Left ventricle myocardium inferior (tissue), 1 donor: ENCODE measurements around the gene C5orf22. TPM values are rescaled to one million over a fixed set of nuclear protein-coding genes. Genes with fewer than 3 reads are reported as not detected.
"Not testable (repeated sequence)": the region's sequence is repeated elsewhere in the genome, so short reads cannot be mapped to it uniquely, and the experiment has no call there.

ENCODE experiments used
- DNase-seq: peaks from one replicate; pipeline ENCODE4 v3.0.0-alpha.2; 2020
- H3K27ac ChIP-seq: fragments of 200-600 bp; replicated peaks from 2 replicates; pipeline ENCODE4 v1.8.0; 2021
- H3K27me3 ChIP-seq: fragments of 200-600 bp; 2 replicates; pipeline ENCODE4 v1.8.0; 2021; ENCODE audit warnings: low read depth
- H3K36me3 ChIP-seq: fragments of 200-600 bp; 2 replicates; pipeline ENCODE4 v1.8.0; 2021
- H3K4me1 ChIP-seq: fragments of 200-600 bp; 2 replicates; pipeline ENCODE4 v1.8.0; 2021
- H3K4me3 ChIP-seq: fragments of 200-600 bp; 2 replicates; pipeline ENCODE4 v1.8.0; 2021; ENCODE audit warnings: mild to moderate bottlenecking, moderate library complexity
- H3K9me3 ChIP-seq: fragments of 200-600 bp; replicated peaks from 2 replicates; pipeline ENCODE4 v1.8.0; 2021
- intact Hi-C: fragments of 100-400 bp; cut with micrococcal nuclease; formaldehyde crosslinking; loops from one replicate; pipeline ENCODE4 v1.11.0; 2022
- total RNA-seq: library from RNA; stranded (reverse); fragmentation: NEBNext Ultra II Directional; extraction: Animal tissue kit (Norgen Biotek cat#: 25700); gene quantifications from one replicate; pipeline ENCODE4 v1.2.1, GENCODE V29; 2021
- TF ChIP-seq, protein P1 (sequence below): fragments of 200-600 bp; IDR thresholded peaks from 2 replicates; pipeline ENCODE4 v1.8.0; 2021; ENCODE audit warnings: antibody characterized with exemption, mild to moderate bottlenecking, borderline replicate concordance
- donor health status: DM: no; HTN: yes; CAD: no; lungs with severe emphysema.

C5orf22 gene
- total RNA-seq, 1 donor from 2014 or later, result 25.8 TPM

DNA sequence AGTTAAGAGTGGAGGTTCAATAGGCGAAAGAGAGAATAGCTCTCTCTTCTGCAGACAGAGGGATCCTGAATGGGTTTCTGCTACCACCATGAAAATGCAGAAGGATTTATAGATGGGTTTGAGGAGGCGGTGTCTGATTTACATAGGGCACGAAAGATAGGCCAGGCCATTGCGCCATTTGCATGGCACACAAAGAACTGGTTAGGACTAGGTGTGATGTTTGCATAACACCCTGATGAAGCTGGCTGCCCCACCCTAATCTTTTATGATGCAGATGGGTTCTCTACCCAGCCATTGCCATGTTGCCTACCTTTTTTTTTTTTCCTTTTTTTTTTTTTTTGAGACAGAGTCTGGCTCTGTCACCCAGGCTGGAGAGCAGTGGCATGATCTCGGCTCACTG lies 55.4 kb downstream of the C5orf22 start:
- Histone ChIP-seq H3K27me3 (no peaks in the 10 kb centered on the region), H3K4me3 (no peak overlapping the region), H3K9me3 (peaks cover 4% of the 10 kb centered on the region), H3K27ac (no peak overlapping the region), H3K36me3 (no peaks in the 10 kb centered on the region), H3K4me1 (no peaks in the 10 kb centered on the region)
- TF ChIP-seq, protein P1, sequence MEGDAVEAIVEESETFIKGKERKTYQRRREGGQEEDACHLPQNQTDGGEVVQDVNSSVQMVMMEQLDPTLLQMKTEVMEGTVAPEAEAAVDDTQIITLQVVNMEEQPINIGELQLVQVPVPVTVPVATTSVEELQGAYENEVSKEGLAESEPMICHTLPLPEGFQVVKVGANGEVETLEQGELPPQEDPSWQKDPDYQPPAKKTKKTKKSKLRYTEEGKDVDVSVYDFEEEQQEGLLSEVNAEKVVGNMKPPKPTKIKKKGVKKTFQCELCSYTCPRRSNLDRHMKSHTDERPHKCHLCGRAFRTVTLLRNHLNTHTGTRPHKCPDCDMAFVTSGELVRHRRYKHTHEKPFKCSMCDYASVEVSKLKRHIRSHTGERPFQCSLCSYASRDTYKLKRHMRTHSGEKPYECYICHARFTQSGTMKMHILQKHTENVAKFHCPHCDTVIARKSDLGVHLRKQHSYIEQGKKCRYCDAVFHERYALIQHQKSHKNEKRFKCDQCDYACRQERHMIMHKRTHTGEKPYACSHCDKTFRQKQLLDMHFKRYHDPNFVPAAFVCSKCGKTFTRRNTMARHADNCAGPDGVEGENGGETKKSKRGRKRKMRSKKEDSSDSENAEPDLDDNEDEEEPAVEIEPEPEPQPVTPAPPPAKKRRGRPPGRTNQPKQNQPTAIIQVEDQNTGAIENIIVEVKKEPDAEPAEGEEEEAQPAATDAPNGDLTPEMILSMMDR, result no peak
- intact Hi-C loops, result no loop called here
- DNase-seq, result no peak

DNA sequence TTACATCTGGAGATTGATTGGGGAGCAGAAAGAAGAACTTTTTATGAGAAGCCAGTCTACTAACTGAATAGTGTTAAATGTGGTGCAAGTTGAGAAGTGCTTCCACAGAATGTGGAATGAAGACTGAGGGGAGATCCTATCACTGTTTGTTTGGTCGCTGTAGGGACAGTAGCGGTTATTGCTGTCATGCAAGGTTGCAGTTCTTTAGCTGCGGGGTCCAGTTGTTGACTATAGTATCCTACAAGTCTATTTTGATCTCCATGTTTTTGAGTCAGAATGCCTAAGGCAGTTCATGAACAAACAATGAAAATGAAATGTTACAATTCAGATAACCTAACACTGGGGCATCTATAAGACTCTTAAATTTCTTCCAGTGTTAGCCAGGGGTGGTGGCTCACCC lies 61.6 kb downstream of the C5orf22 start:
- TF ChIP-seq, protein P1, result no peak
- Histone ChIP-seq H3K4me3 (no peak overlapping the region), H3K9me3 (no peaks in the 10 kb centered on the region), H3K4me1 (no peaks in the 10 kb centered on the region), H3K27me3 (no peaks in the 10 kb centered on the region), H3K36me3 (no peaks in the 10 kb centered on the region), H3K27ac (no peak overlapping the region)
- intact Hi-C loops, result no loop called here
- DNase-seq, result no peak

DNA sequence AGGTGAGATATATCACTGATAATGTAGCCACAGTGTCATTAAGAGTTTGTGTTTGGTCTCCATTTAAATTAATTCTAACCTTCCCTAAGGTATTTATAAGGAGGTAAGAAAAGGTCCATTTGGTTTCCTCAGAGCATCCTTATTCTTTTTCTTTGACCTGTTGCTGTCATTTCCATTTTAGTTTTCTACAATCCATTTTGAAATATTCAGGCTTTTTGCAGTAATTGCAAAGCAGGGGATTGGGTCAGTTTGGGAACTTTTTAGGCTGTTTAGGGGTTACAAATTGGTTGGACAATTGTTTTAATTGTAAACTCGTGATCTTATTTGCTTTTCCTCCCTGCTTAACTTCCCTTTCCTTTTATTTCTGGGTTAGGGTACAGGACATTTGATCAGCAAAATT lies 64.3 kb downstream of the C5orf22 start:
- no peak overlapping the region for H3K4me3 ChIP-seq
- intact Hi-C loops, result no loop called here
- no peaks in the 10 kb centered on the region for H3K36me3 ChIP-seq
- TF ChIP-seq, protein P1, result no peak
- H3K27ac ChIP-seq, result no peak overlapping the region
- H3K9me3 ChIP-seq, result no peaks in the 10 kb centered on the region
- no peaks in the 10 kb centered on the region for H3K27me3 ChIP-seq
- no peaks in the 10 kb centered on the region for H3K4me1 ChIP-seq
- no peak for DNase-seq

- no peak for DNase-seq
- Histone ChIP-seq H3K4me3 (no peak overlapping the region), H3K4me1 (no peaks in the 10 kb centered on the region), H3K9me3 (no peaks in the 10 kb centered on the region), H3K36me3 (no peaks in the 10 kb centered on the region), H3K27ac (no peak overlapping the region), H3K27me3 (no peaks in the 10 kb centered on the region)
- intact Hi-C loops, result no loop called here
- TF ChIP-seq, protein P1, result no peak
Measured at GRCh38 chr5:31598640-31599611, 66.8 kb downstream of the C5orf22 start.

GRCh38 chr5:31602305-31602704 lies 70.2 kb downstream of the C5orf22 start:
- H3K27me3 ChIP-seq, intact Hi-C loops, H3K4me3 ChIP-seq, H3K9me3 ChIP-seq, DNase-seq, H3K27ac ChIP-seq, H3K4me1 ChIP-seq, H3K36me3 ChIP-seq: not testable (repeated sequence)

DNA sequence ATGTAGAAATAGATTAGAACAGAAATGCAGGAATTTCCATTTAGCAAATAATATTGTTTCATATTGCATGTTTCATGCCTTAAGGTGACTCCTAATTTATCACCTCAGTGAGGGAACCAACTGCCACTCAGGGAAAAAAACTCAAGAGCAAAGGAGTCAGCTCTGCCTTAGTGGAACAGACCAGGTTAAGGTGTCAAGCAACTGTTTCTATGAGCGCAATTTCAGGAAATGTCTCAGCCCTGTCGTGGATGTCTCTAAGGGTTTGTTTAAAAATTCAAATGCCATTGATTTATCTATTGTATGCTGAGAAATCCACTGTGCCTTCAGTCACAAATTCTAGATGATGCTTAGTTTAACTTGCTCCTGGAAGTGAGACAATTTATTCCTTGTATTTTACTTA lies 72.1 kb downstream of the C5orf22 start:
- H3K36me3 ChIP-seq, result no peaks in the 10 kb centered on the region
- no peaks in the 10 kb centered on the region for H3K9me3 ChIP-seq
- H3K4me1 ChIP-seq, result no peaks in the 10 kb centered on the region
- intact Hi-C loops, result no loop called here
- no peak overlapping the region for H3K27ac ChIP-seq
- H3K4me3 ChIP-seq, result no peak overlapping the region
- DNase-seq, result no peak
- no peaks in the 10 kb centered on the region for H3K27me3 ChIP-seq
- TF ChIP-seq, protein P1, result no peak
